ENCODE measurements around the gene AADACL2.

DNA sequence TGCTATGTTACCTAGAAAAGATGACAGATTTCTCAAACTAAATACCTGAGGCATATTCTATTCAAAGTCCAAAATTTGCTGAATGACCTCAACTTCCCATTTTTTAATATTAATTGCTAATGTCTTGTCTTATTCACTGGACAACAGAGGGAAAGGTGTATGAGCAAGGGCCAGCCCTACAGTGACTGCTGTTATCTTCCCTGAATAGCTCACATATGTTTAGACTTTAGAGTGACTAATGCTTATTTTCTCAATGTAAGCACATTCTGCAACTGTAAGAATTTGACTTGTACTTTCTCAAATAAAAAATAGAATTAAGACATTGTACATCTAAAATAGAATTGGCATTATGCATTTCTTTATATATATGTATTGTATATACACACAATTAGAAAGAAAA lies 26.5 kb upstream of the AADACL2 start:
- TF ChIP-seq, protein P1, sequence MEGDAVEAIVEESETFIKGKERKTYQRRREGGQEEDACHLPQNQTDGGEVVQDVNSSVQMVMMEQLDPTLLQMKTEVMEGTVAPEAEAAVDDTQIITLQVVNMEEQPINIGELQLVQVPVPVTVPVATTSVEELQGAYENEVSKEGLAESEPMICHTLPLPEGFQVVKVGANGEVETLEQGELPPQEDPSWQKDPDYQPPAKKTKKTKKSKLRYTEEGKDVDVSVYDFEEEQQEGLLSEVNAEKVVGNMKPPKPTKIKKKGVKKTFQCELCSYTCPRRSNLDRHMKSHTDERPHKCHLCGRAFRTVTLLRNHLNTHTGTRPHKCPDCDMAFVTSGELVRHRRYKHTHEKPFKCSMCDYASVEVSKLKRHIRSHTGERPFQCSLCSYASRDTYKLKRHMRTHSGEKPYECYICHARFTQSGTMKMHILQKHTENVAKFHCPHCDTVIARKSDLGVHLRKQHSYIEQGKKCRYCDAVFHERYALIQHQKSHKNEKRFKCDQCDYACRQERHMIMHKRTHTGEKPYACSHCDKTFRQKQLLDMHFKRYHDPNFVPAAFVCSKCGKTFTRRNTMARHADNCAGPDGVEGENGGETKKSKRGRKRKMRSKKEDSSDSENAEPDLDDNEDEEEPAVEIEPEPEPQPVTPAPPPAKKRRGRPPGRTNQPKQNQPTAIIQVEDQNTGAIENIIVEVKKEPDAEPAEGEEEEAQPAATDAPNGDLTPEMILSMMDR (IDR thresholded peaks at IDR 0.05): no peak
- TF ChIP-seq POLR2A (IDR thresholded peaks at IDR 0.05): no peak

Data from lower leg skin (tissue), 3 donors.